ENCODE results near the gene CACNB4. TPM values are rescaled to one million over a fixed set of nuclear protein-coding genes. Genes with fewer than 3 reads are reported as not detected.

The CACNB4 gene
- total RNA-seq, 1 donor from 2014 or later: 11.4 TPM

DNA sequence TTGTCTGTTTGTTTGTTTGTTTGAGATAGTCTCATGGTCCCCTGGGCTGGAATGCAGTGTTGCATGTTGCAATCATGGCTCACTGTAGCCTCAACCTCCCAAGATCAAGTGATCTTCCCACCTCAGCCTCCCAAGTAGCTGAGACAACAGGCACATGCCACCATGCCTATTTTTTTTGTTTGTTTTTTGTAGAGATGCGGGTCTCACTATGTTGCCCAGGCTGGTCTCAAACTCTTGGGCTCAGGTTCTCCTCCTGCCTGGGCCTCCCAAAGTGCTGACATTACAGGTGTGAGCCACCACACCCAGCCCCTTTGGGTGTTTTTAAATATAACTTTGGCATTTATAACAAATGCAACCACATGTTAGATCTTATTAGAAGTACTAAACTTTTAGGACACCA is 308.2 kb downstream of the CACNB4 start:
- DNase-seq (ENCODE audit: low spot score): no peak
- intact Hi-C loops (cut with DNase I): no loop called here

DNA sequence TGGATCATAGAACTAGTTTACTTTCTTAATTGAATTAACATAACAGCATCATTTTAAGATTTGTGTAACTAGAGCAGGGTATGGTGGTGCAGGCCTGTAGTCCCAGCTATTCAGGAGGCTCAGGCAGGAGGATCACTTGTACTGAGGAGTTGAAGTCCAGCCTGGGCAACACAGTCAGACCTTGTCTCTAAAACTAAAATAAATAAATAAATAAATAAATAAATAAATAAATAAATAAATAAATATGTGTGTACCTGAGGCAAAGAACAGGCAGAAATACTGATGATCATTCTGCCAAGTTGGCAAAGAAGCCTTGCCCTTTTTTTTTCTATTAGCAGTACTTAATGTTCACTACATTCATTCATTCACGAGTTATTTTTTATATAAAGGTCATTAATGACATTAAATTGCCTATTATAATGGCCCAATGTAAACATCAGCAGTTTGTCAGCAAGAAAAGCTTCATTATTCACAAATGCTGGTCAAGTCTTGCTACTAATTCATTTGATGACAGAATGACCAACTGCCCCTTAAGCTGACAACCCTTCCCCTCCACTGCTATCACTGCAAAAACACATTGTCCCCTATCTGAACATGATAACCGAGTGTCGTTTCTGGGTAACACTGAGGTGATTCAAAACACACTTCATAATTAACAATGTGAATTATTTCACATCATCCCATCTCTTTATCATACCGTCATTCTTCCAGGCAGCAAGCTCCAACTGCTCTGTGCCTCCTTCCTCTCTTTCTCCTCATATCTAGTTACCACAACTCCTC is 309.6 kb downstream of the CACNB4 start:
- DNase-seq (ENCODE audit: low spot score): no peak
- intact Hi-C loops (cut with DNase I): no loop called here
- no peak for ATAC-seq

More for the DNA sequence above, 308.2 kb downstream of the CACNB4 start:
- no peak for ATAC-seq

DNA sequence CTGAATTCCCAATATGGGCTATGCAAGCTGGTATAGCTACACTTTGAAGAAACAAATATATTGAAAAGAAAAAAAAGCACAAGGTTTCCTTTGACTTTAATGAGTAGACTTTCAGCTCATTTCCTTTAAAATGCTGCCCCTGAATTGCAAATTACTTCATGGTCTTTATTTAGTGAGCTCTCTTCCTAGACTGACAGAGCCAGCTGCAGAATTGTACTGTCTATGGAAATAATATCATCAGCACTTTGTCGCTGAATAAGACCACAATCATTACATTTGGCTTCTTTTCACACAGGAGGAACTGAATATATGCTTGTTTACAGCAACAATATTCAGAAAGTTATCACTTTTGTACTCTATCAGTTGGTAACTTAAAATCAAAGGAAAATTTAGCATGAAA is 312.4 kb downstream of the CACNB4 start:
- intact Hi-C loops (cut with DNase I): no loop called here
- no peak for ATAC-seq
- no peak for DNase-seq (ENCODE audit: low spot score)

DNA sequence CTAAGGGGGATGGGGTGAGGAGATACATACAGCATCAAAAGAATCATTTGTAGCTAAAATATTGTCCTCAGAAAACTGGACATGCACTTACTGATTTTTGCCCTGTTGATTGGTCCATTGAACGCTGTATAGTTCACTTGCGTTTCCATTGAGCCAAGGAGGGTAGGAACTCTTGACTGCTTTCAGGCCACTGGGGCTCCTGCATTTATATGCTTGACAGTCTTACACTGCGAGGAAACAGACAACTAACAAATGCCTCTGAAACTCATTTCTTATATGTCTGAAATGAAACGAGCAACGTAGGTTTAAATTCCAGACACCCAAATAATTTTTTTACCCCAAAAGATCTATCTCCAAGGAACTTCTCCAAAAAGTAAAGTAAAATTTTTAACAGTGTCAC is 312.8 kb downstream of the CACNB4 start:
- intact Hi-C loops (cut with DNase I): no loop called here
- DNase-seq (ENCODE audit: low spot score): no peak
- ATAC-seq: no peak

DNA sequence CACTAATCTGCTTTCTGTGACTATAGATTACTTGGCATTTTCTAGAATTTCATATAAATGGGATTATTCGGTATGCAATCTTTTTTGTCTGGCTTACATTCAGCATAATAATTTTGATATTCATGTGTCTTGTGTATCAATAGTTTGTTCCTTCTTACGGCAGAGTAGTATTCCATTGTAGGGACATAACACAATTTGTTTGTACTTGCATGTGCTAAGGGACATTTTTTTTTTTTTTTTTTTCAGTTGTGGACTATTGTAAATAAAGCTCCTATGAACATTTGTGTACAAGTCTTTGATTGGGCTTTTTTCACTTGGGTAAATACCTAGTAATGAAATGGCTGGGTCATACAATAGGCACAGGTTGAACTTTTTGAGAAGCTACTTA is 315.7 kb downstream of the CACNB4 start:
- no peak for DNase-seq (ENCODE audit: low spot score)
- intact Hi-C loops (cut with DNase I): no loop called here
- ATAC-seq: no peak

Other genes starting within 250 kb of the CACNB4 start
- gene STAM2, start 76.7 kb upstream of the CACNB4 start, total RNA-seq: 42.1 TPM
- 129 TPM for gene FMNL2, start 236.1 kb upstream of the CACNB4 start, total RNA-seq